Activated gamma-delta T cell (primary cell): Measurements from ENCODE around the gene CRAT.

Experiments used
- DNase-seq: peaks from one replicate; lab custom pipeline; 2025; lab: John Stamatoyannopoulos, UW
- total RNA-seq, 2 donors: gene quantifications; one replicate each; lab custom pipeline; 2026; lab: John Stamatoyannopoulos, UW

Gene CRAT
- 24.5 to 25.0 reads per million in 2 donors for total RNA-seq

DNA sequence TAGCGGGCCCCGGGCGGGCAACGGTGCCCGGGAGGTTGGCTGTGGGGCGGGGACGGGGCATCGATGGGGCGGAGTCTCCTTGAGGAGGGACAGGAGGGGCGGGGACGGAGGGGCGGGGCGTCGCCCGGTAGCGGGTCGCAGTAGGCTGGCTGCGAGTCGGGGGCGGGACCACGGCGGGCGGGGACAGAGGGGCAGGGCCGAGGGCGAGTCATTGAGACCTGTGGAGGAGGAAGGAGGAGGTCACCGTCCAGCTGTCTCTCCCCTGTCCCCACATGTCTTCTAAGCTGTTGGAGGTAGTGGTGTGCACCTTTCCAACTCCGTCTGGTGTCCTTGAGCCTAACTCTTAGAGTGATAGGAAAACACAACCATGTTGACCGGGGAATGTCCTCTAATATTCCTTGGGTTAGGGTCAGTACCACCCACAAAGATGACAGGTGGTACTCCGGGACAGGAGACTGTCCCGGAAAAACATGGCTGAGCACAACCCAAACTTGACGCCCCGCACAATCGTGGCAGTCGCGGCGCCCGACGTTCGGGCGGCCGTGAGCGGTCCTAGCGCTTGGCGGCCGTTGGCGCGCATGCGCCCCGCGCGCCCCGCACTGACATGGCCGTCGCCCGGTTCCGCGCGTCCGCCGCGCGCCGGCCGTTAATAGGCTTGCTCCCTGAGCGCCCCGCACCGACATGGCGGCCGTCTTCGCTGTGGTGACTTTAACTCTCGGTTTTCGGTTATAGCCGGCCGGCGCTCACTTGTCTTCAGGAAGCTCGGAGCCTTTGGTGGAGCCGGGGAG lies at the start of gene CRAT, which contains the start of gene PTPA:
TSS of gene CRAT (minus strand) at position 54 of the 788 bp plus-strand sequence. CDS start 284 bp downstream, outside the sequence.
TSS of gene PTPA (plus strand) at position 676 of the 788 bp plus-strand sequence. CDS start 186 bp downstream, outside the sequence.
- DNase-seq = peak; percentile 97

DNA sequence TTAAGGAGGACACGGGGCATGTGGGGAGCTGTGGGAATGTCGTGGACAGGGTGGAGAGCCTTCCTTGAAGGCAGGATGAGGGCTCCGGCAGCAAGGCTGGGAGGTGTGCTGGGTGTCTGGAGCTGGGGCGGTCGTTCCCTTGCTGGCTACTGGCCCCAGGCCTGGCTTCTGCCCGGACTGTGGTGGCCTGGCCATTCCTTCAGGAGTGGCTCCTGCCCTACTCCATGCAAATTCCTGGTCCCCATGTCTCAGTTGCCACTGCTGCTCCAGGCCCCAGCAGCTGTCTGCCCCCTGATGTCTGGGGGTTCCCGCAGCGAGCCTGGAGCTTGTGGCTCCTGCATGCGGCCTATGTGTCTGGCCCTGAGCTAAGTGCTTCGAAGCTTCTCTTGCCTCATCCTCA lies 45.6 kb upstream of the CRAT start:
- DNase-seq = no peak

DNA sequence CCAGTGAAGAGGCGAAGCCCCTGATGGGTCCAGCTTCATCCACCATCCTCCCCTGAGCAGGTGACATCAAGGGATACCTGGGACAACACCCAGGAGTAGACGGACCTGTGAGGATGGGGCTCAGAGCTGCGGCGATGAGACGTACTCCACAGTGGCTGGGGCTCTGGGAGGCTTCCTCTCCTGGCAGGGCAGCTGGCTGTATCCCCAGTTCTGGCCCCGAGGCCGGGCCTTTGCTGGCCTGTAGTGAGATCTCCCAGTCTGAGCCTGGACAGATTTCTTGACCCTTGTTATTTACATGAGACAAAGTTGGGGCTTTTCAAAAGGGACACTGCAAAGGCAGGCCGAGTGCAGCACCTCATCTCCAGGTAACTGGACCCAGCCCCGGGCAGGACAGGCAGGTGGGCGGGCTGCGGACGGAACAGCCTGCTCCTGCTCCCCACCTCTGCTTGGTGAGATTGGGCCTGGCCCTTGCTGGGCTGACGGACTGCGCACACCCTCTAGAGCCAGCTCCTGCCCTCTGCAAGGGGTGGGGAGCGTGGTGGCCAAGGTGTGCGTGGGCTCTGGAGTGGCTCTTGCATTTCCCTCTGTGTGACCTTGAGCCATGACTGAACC lies 44.4 kb upstream of the CRAT start:
- no peak for DNase-seq

DNA sequence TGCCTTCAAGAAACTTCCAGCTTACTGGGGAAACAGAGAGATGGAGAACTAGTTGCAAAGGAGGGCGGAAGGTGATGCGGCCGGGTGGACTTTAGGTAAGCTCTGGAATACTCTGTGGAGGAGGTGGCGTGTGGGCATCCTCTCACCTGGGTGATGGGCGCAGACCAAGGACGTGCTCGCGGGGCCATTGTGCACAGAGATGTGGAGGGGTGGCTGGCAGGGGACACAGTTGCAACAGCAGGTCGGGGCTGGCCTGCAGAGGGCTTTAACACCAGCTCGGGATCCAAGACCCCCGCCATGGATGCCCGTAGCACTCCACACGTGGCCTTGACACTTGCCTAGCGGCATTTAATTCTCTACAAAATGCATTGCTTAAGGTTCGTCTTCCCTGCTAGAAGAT lies 40.9 kb upstream of the CRAT start:
- DNase-seq = no peak

DNA sequence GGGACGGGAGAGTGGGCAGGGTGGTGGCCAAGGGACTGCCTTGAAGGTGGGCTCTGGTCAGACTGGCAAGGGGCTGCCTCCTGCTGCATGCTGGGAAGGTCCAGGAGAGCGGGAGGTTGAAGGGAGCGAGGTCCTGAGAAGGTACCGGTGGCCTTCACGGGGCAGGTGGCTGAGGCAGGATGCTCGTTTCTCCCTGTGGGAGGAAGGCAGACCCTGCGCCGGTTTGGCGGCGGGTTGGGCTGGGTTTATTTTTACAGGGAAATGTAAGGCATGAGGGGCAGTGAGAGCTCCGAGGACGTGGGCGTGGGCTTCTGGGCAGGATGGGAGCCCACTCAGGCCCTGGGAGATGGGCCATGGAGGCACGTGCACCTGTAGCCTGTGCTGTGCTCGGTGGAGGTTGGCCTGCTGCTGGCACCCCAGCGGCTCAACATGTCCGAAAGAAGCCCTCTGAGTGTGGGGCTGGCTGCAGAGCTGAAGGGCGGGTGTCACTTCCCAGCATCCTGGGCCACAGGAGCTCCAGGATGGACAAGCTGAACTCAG lies 40.1 kb upstream of the CRAT start:
- no peak for DNase-seq

DNA sequence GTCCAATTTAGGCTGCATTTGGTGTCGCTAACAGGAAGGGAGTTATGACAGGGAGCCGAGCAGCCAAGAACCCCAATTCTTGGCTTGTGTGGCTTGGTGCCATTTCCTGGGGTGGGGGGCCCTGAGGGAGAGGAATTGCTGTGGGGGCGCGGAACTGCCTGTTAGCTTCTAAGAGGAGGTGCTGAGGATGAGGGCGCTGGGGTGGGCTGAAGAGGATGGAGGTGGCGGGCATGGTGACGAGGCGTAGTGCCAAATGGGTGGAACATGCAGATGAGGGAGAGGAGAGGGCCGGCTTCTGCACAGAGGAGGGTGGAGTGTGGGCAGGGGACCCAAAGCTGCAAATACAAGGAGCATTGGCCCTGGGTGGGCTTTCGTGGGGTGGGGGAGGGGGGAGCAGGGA lies 39.5 kb upstream of the CRAT start:
- DNase-seq = no peak

DNA sequence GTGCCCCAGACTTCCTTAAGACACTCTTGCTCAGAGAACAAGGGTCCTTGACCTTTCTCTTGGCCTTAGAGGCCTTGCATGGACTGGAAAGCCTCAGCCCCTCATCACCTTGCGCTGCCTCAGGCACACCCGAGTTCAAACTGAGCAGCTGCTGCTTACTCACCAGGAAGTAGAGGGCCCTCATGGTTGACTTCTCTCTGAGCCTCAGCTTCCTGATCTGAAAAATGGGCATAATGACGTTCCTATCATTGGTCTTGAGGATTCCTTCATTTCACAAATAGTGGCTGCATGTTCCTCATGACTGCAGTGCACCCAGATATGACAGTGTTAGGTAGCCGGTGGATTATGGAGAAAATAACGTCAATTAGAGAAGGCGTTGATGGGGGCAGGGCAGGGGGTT lies 38.8 kb upstream of the CRAT start:
- no peak for DNase-seq

DNA sequence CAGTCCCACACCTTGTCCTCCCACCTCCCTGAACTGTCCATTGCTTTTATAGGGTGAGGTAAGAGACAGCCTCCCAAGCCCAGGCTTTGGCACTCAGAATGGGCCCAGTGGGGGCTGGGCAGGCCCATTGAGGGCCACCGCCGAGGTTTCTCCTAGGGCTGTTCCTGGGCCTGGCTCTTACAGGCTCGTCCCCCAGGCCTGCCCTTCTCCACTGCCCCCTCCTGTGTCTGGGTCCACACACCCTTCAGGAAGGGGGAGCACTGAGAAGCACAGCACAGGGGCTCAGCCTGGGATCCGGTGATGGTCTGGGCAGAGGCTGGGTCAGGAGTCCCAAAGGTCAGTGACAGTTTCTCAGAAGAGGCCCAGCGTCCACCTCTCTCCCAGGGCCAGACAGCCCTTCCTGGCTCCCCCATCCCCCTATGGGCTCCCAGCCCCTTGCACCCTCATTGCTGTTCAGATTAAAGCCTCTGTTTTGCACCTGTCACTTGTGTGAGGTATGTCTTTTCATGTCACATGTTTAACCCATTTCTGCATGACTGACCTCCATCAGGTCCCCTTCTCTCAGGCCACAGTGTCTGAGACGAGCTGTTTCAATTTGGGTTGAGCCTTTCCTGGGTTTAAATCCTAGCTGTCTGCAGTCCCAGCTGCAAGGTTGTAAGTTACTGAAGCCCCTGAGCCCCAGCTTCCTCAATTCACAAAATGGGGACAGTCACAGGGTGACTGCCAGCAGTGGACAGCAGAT lies 38.0 kb upstream of the CRAT start:
- DNase-seq = no peak

DNA sequence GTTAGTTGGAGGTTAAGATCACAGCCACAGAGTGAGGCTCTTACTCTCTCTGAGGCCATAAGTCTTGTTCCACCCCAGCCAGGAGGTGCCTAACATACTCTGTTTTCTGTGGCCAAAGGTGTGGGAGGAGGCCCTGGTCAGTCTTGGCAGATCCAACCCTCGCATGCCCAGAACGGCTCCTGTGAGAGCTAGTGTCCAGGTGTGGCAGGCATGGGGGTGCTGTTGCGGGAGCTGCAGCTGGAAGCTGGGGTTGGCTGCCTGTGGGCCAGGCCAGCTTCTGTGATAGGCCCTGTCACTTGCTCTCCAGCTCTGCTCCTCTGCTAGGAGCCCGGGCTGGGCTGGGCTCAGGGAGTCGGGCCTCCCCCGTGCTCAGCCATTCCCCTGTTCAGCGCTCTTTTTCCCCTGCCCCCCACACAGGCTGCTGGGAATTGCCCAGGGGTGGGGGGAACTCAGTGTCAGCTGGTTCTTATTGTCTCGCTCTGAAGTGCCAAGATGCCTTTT lies 35.9 kb upstream of the CRAT start:
- DNase-seq = no peak

DNA sequence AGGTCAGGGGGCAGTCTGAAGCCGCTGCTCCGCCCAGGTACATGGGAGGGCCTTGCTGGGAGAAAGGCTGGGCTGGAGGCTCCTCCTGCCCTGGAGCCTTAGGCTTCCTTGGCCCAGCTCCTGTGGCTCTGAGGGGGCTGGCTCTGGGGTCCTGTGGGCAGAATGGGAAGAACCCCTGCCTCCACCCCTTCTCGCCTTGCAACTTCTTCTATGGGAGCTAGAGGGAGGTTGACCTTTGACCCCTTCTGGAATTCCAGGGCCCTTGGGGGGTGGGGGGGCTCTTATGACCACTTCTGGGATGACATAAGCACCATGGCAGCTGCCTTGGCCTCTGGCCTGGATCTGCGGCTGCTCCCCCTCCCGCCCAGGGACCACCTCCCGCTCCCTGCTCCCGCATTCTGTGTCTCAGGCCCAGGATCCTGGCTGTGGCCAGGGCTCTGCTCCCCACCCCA lies 35.3 kb upstream of the CRAT start:
- DNase-seq = no peak

DNA sequence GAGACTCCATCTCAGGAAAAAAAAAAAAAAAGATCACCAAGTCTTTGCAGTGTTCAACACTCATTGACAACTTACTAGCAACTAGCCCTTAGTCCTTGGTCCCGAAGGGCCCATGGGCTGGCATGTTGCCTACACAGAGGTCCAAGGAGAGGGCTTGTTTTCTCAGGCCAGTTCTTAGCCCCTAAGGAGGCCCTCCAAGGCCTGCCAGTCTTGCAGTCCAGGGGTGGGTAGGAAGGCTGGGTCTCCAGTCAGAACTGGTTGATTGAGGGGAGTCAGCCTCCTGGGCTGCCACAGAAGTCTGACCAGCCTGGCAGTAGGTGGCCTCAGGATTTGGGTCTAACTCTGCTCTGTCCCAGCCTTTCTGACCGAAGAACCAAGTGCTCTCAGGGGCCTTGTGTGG lies 34.7 kb upstream of the CRAT start:
- no peak for DNase-seq

DNA sequence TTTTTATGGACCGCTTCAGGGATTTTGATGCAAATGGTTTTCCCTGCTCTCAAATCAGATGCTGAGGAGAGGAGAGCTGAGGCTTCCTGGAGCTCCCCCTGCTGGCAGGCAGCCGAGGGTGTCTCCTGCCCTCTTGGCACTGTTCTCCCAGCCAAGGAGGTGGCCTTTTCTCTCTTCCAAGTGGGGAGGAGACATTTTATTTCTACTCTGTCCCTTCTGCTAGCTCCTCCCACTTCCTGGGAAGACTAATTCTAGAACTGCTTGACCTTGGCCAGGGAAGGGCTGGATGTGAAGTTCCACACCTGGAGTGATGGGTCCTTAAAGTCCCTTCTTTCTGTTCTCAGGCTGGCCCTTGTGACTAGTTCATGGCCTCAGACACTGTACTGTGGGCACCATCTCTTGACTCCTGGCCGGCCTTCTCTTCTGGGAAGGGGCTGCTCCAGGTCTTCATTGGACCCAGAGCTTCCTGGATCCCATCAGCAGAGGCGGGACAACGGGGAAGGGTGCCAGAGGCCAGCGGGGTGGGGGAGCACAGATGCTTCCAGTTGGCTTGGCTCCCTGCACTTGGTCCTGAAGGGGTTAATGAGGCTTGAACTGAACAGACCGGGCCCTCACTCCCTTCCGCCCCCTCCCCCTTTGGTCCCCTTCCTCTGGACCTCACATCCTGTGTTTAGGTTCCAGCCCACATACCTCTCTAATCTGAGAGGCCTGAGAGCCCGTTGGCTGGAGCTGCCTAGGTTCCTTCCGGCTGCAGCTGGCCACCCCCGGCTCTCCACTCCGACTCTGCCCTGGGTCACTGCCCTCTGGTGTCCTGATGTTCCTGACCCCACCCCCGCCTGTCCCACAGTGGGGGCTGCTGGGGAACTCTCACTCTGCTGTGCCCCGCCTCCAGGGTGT lies 32.7 kb upstream of the CRAT start:
- peak; percentile 24 for DNase-seq

DNA sequence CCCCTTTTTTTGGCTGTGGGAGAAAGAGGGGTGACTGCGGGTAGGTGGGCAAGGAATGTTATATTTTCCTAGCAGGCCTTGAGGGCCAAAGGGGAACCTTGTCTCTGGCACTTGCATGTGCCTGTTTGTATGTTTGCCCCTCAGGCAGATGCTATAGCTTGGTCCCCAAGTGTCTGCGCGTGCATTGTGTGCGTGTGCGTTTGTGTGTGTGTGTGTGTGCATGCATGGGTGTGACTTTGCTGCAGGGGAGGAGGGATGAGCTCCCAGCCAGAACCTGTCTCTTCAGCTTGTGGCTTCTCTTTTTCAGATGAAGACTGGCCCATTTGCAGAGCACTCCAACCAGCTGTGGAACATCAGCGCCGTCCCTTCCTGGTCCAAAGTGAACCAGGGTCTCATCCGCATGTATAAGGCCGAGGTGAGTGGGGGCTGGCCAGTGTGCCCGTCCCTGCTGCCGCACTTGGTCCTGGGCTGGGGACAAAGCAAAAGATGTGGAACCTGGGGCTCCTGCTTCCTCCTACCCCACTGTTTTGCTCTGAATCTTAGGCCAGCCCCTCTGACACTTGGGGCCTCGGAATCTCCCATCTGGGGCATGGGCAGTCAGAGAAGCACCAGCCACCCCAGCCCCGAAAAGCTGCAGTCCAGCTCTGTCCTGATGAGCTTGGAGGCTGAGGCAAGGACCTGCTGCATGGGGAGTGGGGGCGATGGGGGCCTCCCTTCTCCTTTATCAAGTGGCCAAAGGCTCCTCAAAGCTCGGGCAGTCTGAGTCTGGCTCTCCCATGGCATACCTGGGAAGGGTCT lies 31.7 kb upstream of the CRAT start:
- DNase-seq = no peak

DNA sequence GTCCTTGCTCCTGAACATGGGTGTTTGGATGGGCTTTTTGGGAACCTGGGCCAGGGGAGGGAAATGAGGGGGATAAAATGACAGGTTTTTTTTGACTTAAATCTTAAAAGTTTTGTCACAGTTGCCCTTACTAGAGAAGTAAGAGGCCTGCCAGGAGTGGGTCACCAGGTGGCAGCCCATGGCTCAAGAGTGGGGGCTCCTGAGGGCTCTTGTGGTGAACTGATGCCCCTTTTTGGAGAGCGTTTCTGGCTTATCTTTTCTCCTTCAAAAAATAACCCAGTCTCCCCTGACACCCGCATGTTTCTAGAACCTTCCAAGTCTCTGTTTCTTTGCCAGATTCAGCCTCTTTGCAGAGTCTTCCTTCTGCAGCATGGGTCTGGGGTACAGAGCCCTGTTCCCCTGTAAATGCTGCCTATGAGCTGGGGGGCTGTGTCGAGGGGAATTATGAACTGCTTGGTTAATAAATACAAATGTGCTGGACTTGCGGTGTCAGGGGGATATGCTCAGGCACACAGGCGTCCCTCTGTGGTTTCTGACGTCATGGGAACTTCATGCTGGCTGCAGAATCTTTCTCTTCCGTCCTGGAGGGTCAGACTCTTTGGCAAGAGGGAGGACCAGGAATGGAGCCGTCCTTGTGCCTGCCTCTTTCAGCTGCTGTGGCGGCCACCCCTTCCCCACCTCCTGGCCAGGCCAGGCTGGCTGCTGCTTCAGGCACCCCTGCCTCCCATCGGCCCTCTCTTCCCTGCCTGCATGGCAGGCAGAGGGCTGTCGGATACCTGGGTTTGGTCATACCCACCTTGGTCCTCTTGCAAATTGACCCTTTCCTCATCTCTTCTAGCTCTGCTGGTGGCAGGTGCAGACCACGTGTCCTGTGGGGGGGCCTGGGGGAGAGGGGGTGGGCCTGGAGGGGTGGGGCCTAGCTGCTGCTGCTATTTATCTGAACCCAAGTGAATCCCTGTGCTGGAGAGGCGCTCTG lies 30.8 kb upstream of the CRAT start:
- DNase-seq = no peak

DNA sequence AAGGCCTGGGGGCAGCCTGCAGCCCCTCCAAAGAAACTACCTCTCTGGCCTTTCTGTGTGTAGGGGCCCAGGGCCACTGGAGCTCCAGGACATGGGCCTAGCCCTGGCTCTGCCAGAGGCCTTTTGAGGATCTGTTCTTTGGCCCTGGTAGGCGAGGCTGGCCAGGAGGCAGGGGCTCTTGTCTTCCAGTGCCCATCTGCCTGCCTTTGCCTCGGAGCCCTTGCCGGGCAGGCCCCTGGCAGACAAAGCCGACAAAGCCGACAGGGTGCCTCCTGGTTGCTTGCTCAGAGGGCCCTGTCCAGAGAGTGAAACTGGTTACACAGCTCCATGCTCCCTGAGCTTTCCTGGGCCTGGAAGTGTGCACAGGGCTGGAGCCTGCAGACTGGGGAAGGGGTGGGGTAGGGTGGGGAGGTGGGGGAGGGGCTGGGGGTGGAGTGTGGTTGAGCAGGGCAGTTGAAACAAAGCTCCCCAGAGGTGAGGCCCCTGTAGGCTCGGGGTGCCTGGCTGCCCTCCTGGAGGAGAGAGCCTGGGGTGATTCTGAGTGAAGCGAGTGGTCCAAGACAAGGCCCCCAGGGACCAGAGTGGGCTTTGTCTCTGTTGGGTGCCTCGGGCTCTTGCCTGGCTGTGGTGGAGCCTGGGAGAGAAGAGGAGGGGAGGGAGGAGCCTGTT lies 29.9 kb upstream of the CRAT start:
- no peak for DNase-seq

DNA sequence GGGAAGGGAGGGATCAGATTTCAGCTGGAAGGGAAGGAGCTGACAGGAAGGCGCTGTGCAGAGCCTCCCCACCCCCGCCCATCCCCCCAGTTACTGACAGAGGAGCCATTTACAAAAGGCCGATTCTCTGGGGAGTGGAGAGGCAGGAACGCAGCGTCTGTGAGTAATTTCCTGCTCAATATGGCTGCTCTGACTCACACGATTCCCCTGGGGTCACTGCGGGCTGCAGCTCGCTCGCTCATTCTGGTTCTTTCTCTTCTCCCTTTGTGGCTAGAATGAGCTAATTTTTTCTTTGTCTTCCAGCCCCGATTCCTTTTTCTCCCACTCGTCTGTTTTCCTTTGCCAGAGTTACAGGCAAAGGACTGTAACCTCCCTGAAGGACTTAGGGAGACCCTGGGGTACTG lies 29.4 kb upstream of the CRAT start:
- DNase-seq = peak; percentile 27

DNA sequence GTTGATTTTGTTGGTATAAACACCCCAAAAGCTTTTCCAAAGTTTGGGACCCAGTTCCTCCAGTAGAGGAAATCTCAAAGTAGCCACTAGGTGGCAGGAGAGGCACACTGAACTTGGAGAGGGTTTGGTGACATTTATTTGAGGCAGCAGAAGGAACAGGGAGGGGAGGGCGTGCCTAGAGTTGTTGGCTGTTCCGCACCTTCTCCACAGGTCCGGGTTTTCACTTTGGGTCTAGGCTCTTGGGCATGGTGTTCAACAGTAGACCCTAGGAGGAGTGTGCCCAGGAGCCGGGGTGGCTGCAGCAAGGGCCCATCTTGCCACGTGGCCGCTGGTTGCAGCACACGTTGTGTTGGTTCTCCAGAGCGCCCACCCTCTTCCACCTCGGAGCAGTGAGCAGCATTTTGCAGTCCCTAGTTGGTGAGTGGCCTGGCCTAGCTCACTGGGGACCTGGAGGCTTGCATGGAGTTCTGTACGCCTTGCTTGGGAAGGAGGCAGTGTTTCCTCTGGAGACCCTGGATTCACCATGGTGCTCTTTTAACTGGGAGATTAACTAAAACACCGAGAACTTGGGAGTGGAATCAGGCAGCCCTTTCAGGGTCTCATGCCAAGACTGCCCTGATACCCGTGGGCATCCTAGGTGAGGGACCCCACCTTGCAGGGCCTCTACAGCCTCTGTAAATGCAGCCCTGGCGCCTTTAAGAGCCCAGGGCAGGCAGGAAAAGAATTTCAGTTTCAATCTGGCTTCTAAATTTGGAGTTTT lies 28.8 kb upstream of the CRAT start:
- DNase-seq = no peak
